HG02943 (cell line): ENCODE measurements around the gene ZBTB3.
"Not testable (repeated sequence)": the region's sequence is repeated elsewhere in the genome, so short reads cannot be mapped to it uniquely, and the experiment has no call there.

Experiments
- ATAC-seq: cut with Tn5 transposase; IDR thresholded peaks from one replicate; pipeline ENCODE4 v1.9.1; 2021; ENCODE audit warnings: mild to moderate bottlenecking, low read depth, moderate library complexity; ENCODE audit not compliant: unreplicated experiment

The ZBTB3 gene

GRCh38 chr11:62753736-62754603, at the start of gene ZBTB3:
ZBTB3 (minus strand) TSS chr11:62754160; CDS start chr11:62753664, 496 bp downstream.
- peak; percentile 93 for ATAC-seq

- ATAC-seq: no peak
Observed at GRCh38 chr11:62801071-62801470, 47.1 kb upstream of the ZBTB3 start.

- no peak for ATAC-seq
Observed at GRCh38 chr11:62799486-62799885, 45.5 kb upstream of the ZBTB3 start.

GRCh38 chr11:62796281-62796680, 42.3 kb upstream of the ZBTB3 start:
- ATAC-seq: no peak

- no peak for ATAC-seq
Observed at GRCh38 chr11:62794201-62794775, 40.3 kb upstream of the ZBTB3 start.

- ATAC-seq: no peak
Observed at GRCh38 chr11:62792202-62792575, 38.2 kb upstream of the ZBTB3 start.

- ATAC-seq: peak; percentile 52
Observed at GRCh38 chr11:62791501-62792201, 37.7 kb upstream of the ZBTB3 start, which contains the start of gene TMEM223. TMEM223 (minus strand) TSS chr11:62792006; CDS start chr11:62791994, 12 bp downstream.

- no peak for ATAC-seq
Observed at GRCh38 chr11:62789576-62789975, 35.6 kb upstream of the ZBTB3 start.

GRCh38 chr11:62788991-62789390, 35.0 kb upstream of the ZBTB3 start:
- ATAC-seq: no peak

- ATAC-seq: peak; percentile 66
Observed at GRCh38 chr11:62787005-62787759, 33.2 kb upstream of the ZBTB3 start, which contains the start of gene TMEM179B. TMEM179B (plus strand) TSS chr11:62787402; CDS start chr11:62787432, 30 bp downstream.

GRCh38 chr11:62786318-62787004, 32.5 kb upstream of the ZBTB3 start:
- peak; percentile 47 for ATAC-seq

GRCh38 chr11:62782753-62783152, 28.8 kb upstream of the ZBTB3 start:
- ATAC-seq: no peak

- ATAC-seq: no peak
Observed at GRCh38 chr11:62778441-62778840, 24.5 kb upstream of the ZBTB3 start.

- ATAC-seq: no peak
Observed at GRCh38 chr11:62777389-62777788, 23.4 kb upstream of the ZBTB3 start.

- ATAC-seq: no peak
Observed at GRCh38 chr11:62775646-62776045, 21.7 kb upstream of the ZBTB3 start.

GRCh38 chr11:62774407-62774806, 20.4 kb upstream of the ZBTB3 start:
- no peak for ATAC-seq

GRCh38 chr11:62771144-62772021, 17.4 kb upstream of the ZBTB3 start, which contains the start of gene TAF6L:
TAF6L (plus strand) TSS chr11:62771396; CDS start chr11:62775784, 4,388 bp downstream.
- ATAC-seq: peak; percentile 84

- ATAC-seq: no peak
Observed at GRCh38 chr11:62770778-62771143, 16.8 kb upstream of the ZBTB3 start.

- not testable (repeated sequence) for ATAC-seq
Observed at GRCh38 chr11:62760867-62761227, 6.9 kb upstream of the ZBTB3 start.
